Activated T-cell treated with anti-CD3 and anti-CD28 coated beads, Interleukin-2, amount 50 U/mL, for 72 hours (primary cell): Measurements from ENCODE around the gene PTPRQ. TPM values are rescaled to one million over a fixed set of nuclear protein-coding genes. Genes with fewer than 3 reads are reported as not detected.

ENCODE experiments used
- ATAC-seq, 2 donors: fragments of 150-1000 bp; cut with Tn5 transposase; replicated peaks in 1 of 2; 2 replicates each; pipeline ENCODE4 v1.10.0; 2021; ENCODE audit warnings: moderate library complexity in 2 of 2, mild to moderate bottlenecking in 1 of 2
- DNase-seq, 2 donors: peaks; one replicate each; pipeline ENCODE4 v3.0.0; 2021 to 2022; ENCODE audit warnings: mixed read lengths in 1 of 2
- H3K27ac Mint-ChIP-seq: one replicate; pipeline ENCODE4 v1.8.0; 2022; ENCODE audit warnings: mild to moderate bottlenecking, moderate library complexity, mixed read lengths
- H3K27me3 Mint-ChIP-seq: one replicate; pipeline ENCODE4 v1.8.0; 2022; ENCODE audit warnings: low read depth, mixed read lengths
- H3K36me3 Mint-ChIP-seq, 2 donors: one replicate each; pipeline ENCODE4 v1.8.0; 2022; ENCODE audit warnings: mixed read lengths in 2 of 2, mild to moderate bottlenecking in 1 of 2; ENCODE audit not compliant: insufficient read depth in 2 of 2
- H3K4me1 Mint-ChIP-seq: one replicate; pipeline ENCODE4 v1.8.0; 2022; ENCODE audit warnings: low read depth, mixed read lengths
- H3K4me3 Mint-ChIP-seq, 2 donors: one replicate each; pipeline ENCODE4 v1.8.0; 2022; ENCODE audit warnings: mild to moderate bottlenecking in 2 of 2, mixed read lengths in 2 of 2, moderate library complexity in 2 of 2
- H3K9me3 Mint-ChIP-seq, 2 donors: one replicate each; pipeline ENCODE4 v1.8.0; 2022; ENCODE audit warnings: mixed read lengths in 2 of 2
- total RNA-seq, 2 donors: library from RNA; stranded (reverse); gene quantifications; one replicate each; pipeline ENCODE4 v1.2.3, GENCODE V29; 2022

Gene PTPRQ
- total RNA-seq, 2 donors from 2014 or later, result not detected

GRCh38 chr12:80716696-80717469 lies 272.8 kb downstream of the PTPRQ start, which contains the start of gene MYF5:
TSS of gene MYF5 (plus strand) at chr12:80716912. CDS start at chr12:80717064, 152 bp downstream.
- H3K4me1 Mint-ChIP-seq, result no peaks in the 10 kb centered on the region
- peaks cover 0 to 4% of the 10 kb centered on the region in 2 donors for H3K36me3 Mint-ChIP-seq
- H3K27ac Mint-ChIP-seq, result no peak within 1 kb of the TSS
- H3K9me3 Mint-ChIP-seq, result peaks cover 1 to 2% of the 10 kb centered on the region in 2 donors
- no peak for DNase-seq
- ATAC-seq, result no peak
- no peak within 1 kb of the TSS for H3K4me3 Mint-ChIP-seq
- H3K27me3 Mint-ChIP-seq, result peaks cover 30% of the 10 kb centered on the region

GRCh38 chr12:80717856-80718255 lies 273.8 kb downstream of the PTPRQ start:
- Mint-ChIP-seq H3K27ac (no peak overlapping the region), H3K4me1 (no peaks in the 10 kb centered on the region), H3K9me3 (peaks cover 1 to 2% of the 10 kb centered on the region in 2 donors), H3K36me3 (peaks cover 0 to 4% of the 10 kb centered on the region in 2 donors), H3K27me3 (peaks cover 30% of the 10 kb centered on the region), H3K4me3 (no peak overlapping the region)
- DNase-seq, result no peak
- ATAC-seq, result no peak

- Mint-ChIP-seq H3K27ac (no peak overlapping the region), H3K27me3 (peaks cover 8% of the 10 kb centered on the region), H3K4me3 (no peak overlapping the region), H3K4me1 (no peaks in the 10 kb centered on the region), H3K9me3 (peaks cover 0 to 2% of the 10 kb centered on the region in 2 donors), H3K36me3 (peaks cover 0 to 2% of the 10 kb centered on the region in 2 donors)
- ATAC-seq, result no peak
- no peak for DNase-seq
These were observed 276.5 kb downstream of the PTPRQ start for GRCh38 chr12:80720516-80720915.

GRCh38 chr12:80721326-80721725 lies 277.3 kb downstream of the PTPRQ start:
- H3K4me1 Mint-ChIP-seq, result no peaks in the 10 kb centered on the region
- no peak overlapping the region for H3K27ac Mint-ChIP-seq
- H3K9me3 Mint-ChIP-seq, result peaks cover 0 to 3% of the 10 kb centered on the region in 2 donors
- no peak for ATAC-seq
- H3K27me3 Mint-ChIP-seq, result peaks cover under 1% of the 10 kb centered on the region
- H3K4me3 Mint-ChIP-seq, result no peak overlapping the region
- peaks cover 0 to 2% of the 10 kb centered on the region in 2 donors for H3K36me3 Mint-ChIP-seq
- DNase-seq, result no peak
